MCF 10A (cell line): ENCODE data around the gene TGFBR1. TPM values are rescaled to one million over a fixed set of nuclear protein-coding genes. Genes with fewer than 3 reads are reported as not detected.

Source experiments
- BruUV-seq: library from RNA; stranded (reverse); fragments of 400-500 nt; replicated peaks from 2 replicates; lab custom pipeline; 2021; lab: Mats Ljungman, UMichigan
- CTCF ChIA-PET: fragments of 300-600 bp; sonication (Branson Sonifier 250); formaldehyde crosslinking; extraction: SDS; loops from one replicate; lab custom pipeline; 2021; ENCODE audit warnings: antibody characterized with exemption, inconsistent platforms; lab: Yijun Ruan, JAX
- POLR2A ChIA-PET: fragments of 300-600, 350-650 bp; sonication (Branson Sonifier 250); formaldehyde crosslinking; extraction: SDS; loops from one replicate; lab custom pipeline; 2020; ENCODE audit warnings: antibody characterized with exemption, inconsistent platforms; lab: Yijun Ruan, JAX
- DNase-seq: peaks from one replicate; pipeline ENCODE4 v3.0.0-alpha.2; 2018; ENCODE audit not compliant: unreplicated experiment
- H3K27ac Mint-ChIP-seq: one replicate; pipeline ENCODE4 v1.8.0; 2022; ENCODE audit warnings: mild to moderate bottlenecking, low read depth, mixed read lengths; ENCODE audit not compliant: unreplicated experiment
- H3K27me3 Mint-ChIP-seq: one replicate; pipeline ENCODE4 v1.8.0; 2022; ENCODE audit warnings: mixed read lengths; ENCODE audit not compliant: insufficient read depth, unreplicated experiment
- H3K36me3 Mint-ChIP-seq: one replicate; pipeline ENCODE4 v1.8.0; 2022; ENCODE audit warnings: mild to moderate bottlenecking, moderate library complexity, mixed read lengths; ENCODE audit not compliant: insufficient read depth, unreplicated experiment
- H3K4me1 Mint-ChIP-seq: one replicate; pipeline ENCODE4 v1.8.0; 2022; ENCODE audit warnings: mixed read lengths; ENCODE audit not compliant: insufficient read depth, unreplicated experiment
- H3K4me3 Mint-ChIP-seq: one replicate; pipeline ENCODE4 v1.8.0; 2022; ENCODE audit warnings: mild to moderate bottlenecking, moderate library complexity, mixed read lengths; ENCODE audit not compliant: unreplicated experiment
- H3K9me3 Mint-ChIP-seq: one replicate; pipeline ENCODE4 v1.8.0; 2022; ENCODE audit warnings: mixed read lengths; ENCODE audit not compliant: unreplicated experiment
- intact Hi-C: fragments of 100-400 bp; cut with micrococcal nuclease; formaldehyde crosslinking; loops from 2 replicates; pipeline ENCODE4 v1.14.1; 2022
- total RNA-seq: library from RNA; stranded (reverse); gene quantifications from 2 replicates; pipeline ENCODE4 v1.2.3, GENCODE V29; 2022
- TF ChIP-seq, protein P1 (sequence below): fragments of 200-600 bp; IDR thresholded peaks from one replicate; pipeline ENCODE4 v1.8.0; 2022; ENCODE audit warnings: antibody characterized with exemption, mild to moderate bottlenecking; ENCODE audit not compliant: unreplicated experiment

The TGFBR1 gene
- total RNA-seq, 1 experiment from 2014 or later: 27.6 TPM

DNA sequence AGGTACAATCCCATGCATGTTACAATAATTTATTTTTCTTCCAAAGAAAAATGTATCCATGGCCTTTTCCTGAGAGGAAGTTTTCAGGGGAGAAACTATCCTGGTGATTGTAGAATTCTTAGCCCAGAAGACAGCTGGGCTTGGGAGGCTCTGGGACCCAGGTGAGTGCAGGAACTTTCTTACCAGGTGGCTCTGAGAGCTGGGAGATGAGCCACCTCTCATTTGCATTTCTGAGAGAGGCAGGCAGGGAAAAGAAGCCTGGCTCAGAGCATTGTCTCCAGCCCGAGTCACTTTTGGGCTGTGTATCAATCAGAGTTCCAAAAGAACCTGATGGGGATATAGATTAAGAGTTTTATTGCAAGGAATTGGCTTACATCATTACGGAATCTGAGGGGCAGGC lies 64.2 kb downstream of the TGFBR1 start:
- Mint-ChIP-seq H3K4me1 (peaks cover 1% of the 10 kb centered on the region), H3K4me3 (no peak overlapping the region), H3K27ac (no peak overlapping the region), H3K36me3 (no peaks in the 10 kb centered on the region), H3K9me3 (no peaks in the 10 kb centered on the region), H3K27me3 (peaks cover 27% of the 10 kb centered on the region)
- TF ChIP-seq, protein P1, sequence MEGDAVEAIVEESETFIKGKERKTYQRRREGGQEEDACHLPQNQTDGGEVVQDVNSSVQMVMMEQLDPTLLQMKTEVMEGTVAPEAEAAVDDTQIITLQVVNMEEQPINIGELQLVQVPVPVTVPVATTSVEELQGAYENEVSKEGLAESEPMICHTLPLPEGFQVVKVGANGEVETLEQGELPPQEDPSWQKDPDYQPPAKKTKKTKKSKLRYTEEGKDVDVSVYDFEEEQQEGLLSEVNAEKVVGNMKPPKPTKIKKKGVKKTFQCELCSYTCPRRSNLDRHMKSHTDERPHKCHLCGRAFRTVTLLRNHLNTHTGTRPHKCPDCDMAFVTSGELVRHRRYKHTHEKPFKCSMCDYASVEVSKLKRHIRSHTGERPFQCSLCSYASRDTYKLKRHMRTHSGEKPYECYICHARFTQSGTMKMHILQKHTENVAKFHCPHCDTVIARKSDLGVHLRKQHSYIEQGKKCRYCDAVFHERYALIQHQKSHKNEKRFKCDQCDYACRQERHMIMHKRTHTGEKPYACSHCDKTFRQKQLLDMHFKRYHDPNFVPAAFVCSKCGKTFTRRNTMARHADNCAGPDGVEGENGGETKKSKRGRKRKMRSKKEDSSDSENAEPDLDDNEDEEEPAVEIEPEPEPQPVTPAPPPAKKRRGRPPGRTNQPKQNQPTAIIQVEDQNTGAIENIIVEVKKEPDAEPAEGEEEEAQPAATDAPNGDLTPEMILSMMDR: no peak
- BruUV-seq: no TSS peak
- intact Hi-C loops: no loop called here
- DNase-seq: no peak
- POLR2A ChIA-PET: no interaction called here
- CTCF ChIA-PET: no interaction called here

DNA sequence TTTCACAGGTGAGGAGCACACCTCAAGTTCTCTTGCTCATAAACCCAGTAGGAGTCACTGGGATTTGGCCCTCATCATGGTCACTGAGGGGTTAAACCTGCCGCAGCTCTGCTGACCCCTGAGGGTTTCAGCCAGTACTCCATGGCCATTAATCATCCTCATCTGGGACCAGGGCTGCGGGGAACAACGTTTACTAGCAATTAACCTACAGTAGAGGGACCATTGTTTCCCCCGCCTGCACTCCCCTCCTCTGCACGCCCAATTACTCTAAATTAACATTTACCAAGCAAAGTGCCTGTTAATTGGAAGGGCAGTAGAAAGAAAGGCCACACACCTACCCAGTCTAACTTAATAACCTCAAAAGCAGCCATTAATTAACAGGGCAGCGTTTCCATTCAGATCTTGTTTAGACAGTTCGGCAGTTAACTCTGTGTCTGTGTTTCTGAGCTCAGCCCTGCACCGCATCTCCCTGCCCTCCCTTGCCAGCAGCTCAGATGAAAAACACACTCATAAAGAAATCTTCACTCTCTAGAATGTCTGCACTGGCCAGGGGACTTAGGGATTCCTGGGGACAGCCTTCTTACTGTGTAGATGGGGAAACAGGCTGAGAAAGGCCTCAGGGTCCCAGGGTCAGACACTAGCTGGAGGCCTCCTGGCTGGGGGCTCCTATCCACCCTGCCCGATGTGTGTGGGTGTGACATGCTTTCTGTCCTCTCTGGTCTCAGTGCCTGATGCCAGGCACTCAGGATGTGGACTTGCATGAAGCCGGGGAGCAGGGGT lies 65.3 kb downstream of the TGFBR1 start:
- Mint-ChIP-seq H3K27ac (no peak overlapping the region), H3K9me3 (no peaks in the 10 kb centered on the region), H3K4me1 (peaks cover 6% of the 10 kb centered on the region), H3K4me3 (no peak overlapping the region), H3K27me3 (peaks cover 27% of the 10 kb centered on the region), H3K36me3 (no peaks in the 10 kb centered on the region)
- ChIA-PET POLR2A (no interaction called here), CTCF (interaction anchor here (0.6 kb wide), 1 partner anchor 10 kb away, joined by 3 read pairs; no protein-coding TSS in a partner anchor)
- TF ChIP-seq, protein P1: no peak
- DNase-seq: no peak
- intact Hi-C loops: no loop called here
- BruUV-seq: no TSS peak

DNA sequence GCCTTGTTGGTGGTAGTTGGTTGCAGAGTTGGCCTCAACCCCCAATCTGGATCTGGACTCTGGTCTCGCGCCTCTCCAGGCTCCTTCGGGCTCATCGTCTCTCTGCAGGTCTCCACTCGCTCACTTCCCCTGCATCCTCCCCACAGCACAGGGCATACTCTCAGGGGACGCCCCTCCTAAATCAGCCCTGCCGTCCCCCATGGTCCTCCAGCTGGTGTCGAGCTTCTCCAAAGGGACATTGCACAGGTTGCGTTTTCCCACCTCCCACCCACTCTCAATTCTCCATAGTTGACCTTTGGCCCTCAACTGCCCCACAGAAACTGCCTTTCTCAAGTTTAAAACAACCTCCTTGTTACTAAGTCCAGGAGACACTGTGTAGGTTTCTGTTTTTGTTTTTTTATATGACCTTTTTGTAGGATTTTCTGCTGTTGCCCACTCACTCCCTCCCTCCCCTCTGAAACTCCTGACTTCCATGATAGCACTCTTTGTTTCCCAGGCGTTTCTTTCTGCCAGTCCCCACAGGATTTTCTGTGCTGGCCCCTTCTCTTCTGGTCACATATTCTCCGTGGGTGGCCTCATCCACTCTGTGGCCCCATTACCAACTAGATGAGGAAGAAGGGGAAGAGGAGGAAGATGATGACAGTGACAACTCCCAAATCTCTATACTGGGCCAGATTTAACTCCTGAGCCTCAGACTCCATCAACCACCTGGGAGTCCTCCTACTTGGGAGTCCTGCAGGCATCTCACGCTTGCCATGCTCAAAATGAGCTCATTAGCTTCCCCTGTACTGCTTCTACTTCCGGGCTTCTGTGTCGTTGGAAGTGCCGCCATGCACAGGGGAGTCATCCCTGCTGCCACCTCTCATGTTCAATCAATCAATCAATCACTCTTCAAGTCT lies 66.6 kb downstream of the TGFBR1 start:
- no peaks in the 10 kb centered on the region for H3K9me3 Mint-ChIP-seq
- intact Hi-C loops: no loop called here
- DNase-seq: no peak
- H3K27me3 Mint-ChIP-seq: peaks cover 27% of the 10 kb centered on the region
- ChIA-PET POLR2A (no interaction called here), CTCF (interaction anchor here (0.6 to 3.0 kb wide), 6 partner anchors 8 to 172 kb away, joined by 3 to 21 read pairs (median 6); no protein-coding TSS in a partner anchor)
- H3K4me1 Mint-ChIP-seq: peaks cover 6% of the 10 kb centered on the region
- H3K36me3 Mint-ChIP-seq: no peaks in the 10 kb centered on the region
- TF ChIP-seq, protein P1: no peak
- no peak overlapping the region for H3K4me3 Mint-ChIP-seq
- no peak overlapping the region for H3K27ac Mint-ChIP-seq
- BruUV-seq: no TSS peak
